Endothelial cell of umbilical vein (primary cell): ENCODE data around the gene PSORS1C1. TPM values are rescaled to one million over a fixed set of nuclear protein-coding genes. Genes with fewer than 3 reads are reported as not detected.

Source experiments
- BruUV-seq: library from RNA; stranded (reverse); fragments of 400-500 nt; replicated peaks from 2 replicates; lab custom pipeline; 2021; lab: Mats Ljungman, UMichigan
- CTCF ChIA-PET: fragments of 300-600, 350-600 bp; sonication (Branson Sonifier 250); formaldehyde crosslinking; loops from one replicate; lab custom pipeline; 2021; ENCODE audit warnings: antibody characterized with exemption, inconsistent platforms; lab: Charles Lee
- POLR2A ChIA-PET: fragments of 300-600, 350-600 bp; sonication (Branson Sonifier 250); formaldehyde crosslinking; loops from one replicate; lab custom pipeline; 2021; ENCODE audit warnings: antibody characterized with exemption, inconsistent platforms; lab: Charles Lee
- DNase-seq: peaks from one replicate; pipeline ENCODE4 v3.0.0-alpha.2; 2011; ENCODE audit warnings: low read depth, low spot score
- FAIRE-seq: peaks from 2 replicates; lab custom pipeline; 2011; peaks lifted over from hg19 to GRCh38; lab: Jason Lieb, UNC
- H2AFZ ChIP-seq: 2 replicates; pipeline ENCODE4 v1.6.0; 2012; ENCODE audit warnings: low read depth, low read length, control low read depth, inconsistent platforms
- H3K27ac ChIP-seq: 2 replicates; pipeline ENCODE4 v1.5.1; 2011; ENCODE audit warnings: low read depth, mild to moderate bottlenecking, control low read depth, low read length, moderate library complexity; ENCODE audit not compliant: insufficient read depth
- H3K27me3 ChIP-seq, 2 experiments: 2 replicates each; pipeline versions ENCODE4 v1.6.0 to v1.6.1; 2011; ENCODE audit warnings: low read length in 2 of 2, mixed read lengths in 1 of 2; ENCODE audit not compliant: control insufficient read depth in 2 of 2, insufficient read depth in 2 of 2
- H3K36me3 ChIP-seq, 2 experiments: 2 replicates in 1 of 2; 3 replicates in 1 of 2; pipeline ENCODE4 v1.5.1; 2011; ENCODE audit warnings: low read length in 2 of 2, mild to moderate bottlenecking in 1 of 2, moderate library complexity in 1 of 2; ENCODE audit not compliant: control insufficient read depth in 2 of 2, insufficient read depth in 2 of 2; ENCODE audit errors: extremely low read depth in 1 of 2
- H3K4me1 ChIP-seq: 3 replicates; pipeline ENCODE4 v1.5.1; 2011; ENCODE audit warnings: mild to moderate bottlenecking, low read length; ENCODE audit not compliant: control insufficient read depth, insufficient read depth; ENCODE audit errors: extremely low read depth
- H3K4me2 ChIP-seq: 2 replicates; pipeline ENCODE4 v1.6.1; 2011; ENCODE audit warnings: low read length, control low read depth, mixed read lengths; ENCODE audit not compliant: insufficient read depth
- H3K4me3 ChIP-seq, 3 experiments: fragments of 200-600 bp in 1 of 3; sonication (generic), shearing (Covaris generic) in 1 of 3; replicated peaks in 1 of 3; 2 replicates each; pipeline ENCODE4 v1.5.1; 2011 to 2016; ENCODE audit warnings: control low read depth in 3 of 3, low read length in 3 of 3, mild to moderate bottlenecking in 2 of 3, inconsistent platforms in 1 of 3, low read depth in 1 of 3, moderate library complexity in 1 of 3; ENCODE audit not compliant: insufficient read depth in 1 of 3
- H3K79me2 ChIP-seq: 2 replicates; pipeline ENCODE4 v1.6.0; 2012; ENCODE audit warnings: low read length, inconsistent platforms; ENCODE audit not compliant: control insufficient read depth, insufficient read depth
- H3K9ac ChIP-seq: replicated peaks from 2 replicates; pipeline ENCODE3; 2011; ENCODE audit warnings: low read length, control low read depth; ENCODE audit not compliant: insufficient read depth; ENCODE audit errors: extremely low read depth
- H3K9me1 ChIP-seq: replicated peaks from 3 replicates; pipeline ENCODE4 v1.6.0; 2011; ENCODE audit warnings: mild to moderate bottlenecking, low read length; ENCODE audit not compliant: control insufficient read depth, insufficient read depth; ENCODE audit errors: extremely low read depth
- H3K9me3 ChIP-seq: replicated peaks from 2 replicates; pipeline ENCODE4 v1.5.1; 2012; ENCODE audit warnings: low read length, inconsistent platforms; ENCODE audit not compliant: control insufficient read depth, insufficient read depth
- H4K20me1 ChIP-seq: replicated peaks from 2 replicates; pipeline ENCODE3; 2011; ENCODE audit warnings: mild to moderate bottlenecking, low read length; ENCODE audit not compliant: control insufficient read depth, insufficient read depth; ENCODE audit errors: extremely low read depth
- EZH2 ChIP-seq: IDR thresholded peaks from 2 replicates; pipeline ENCODE4 v1.6.1; 2012; ENCODE audit warnings: borderline replicate concordance, low read depth, mild to moderate bottlenecking, moderate library complexity, low read length, inconsistent platforms; ENCODE audit not compliant: severe bottlenecking
- FOS ChIP-seq: IDR thresholded peaks from 2 replicates; pipeline ENCODE4 v1.6.1; 2011; ENCODE audit warnings: mild to moderate bottlenecking, low read length, moderate library complexity, borderline replicate concordance; ENCODE audit not compliant: insufficient read depth
- GATA2 ChIP-seq: IDR thresholded peaks from 2 replicates; pipeline ENCODE4 v1.7.0; 2011; ENCODE audit warnings: low read depth, mild to moderate bottlenecking, moderate library complexity, mixed read lengths, low read length; ENCODE audit not compliant: insufficient read length, insufficient read depth
- JUN ChIP-seq: IDR thresholded peaks from 2 replicates; pipeline ENCODE4 v1.6.1; 2011; ENCODE audit warnings: borderline replicate concordance, low read depth; ENCODE audit not compliant: insufficient read length, insufficient read depth
- MYC ChIP-seq: IDR thresholded peaks from one replicate; pipeline ENCODE4 v1.6.1; 2011; ENCODE audit warnings: mild to moderate bottlenecking, low read depth, low read length
- POLR2A ChIP-seq: IDR thresholded peaks from 2 replicates; pipeline ENCODE4 v1.6.1; 2012; ENCODE audit warnings: low read depth, mild to moderate bottlenecking, control low read depth, low read length
- POLR2AphosphoS5 ChIP-seq: IDR thresholded peaks from 2 replicates; pipeline ENCODE4 v1.6.1; 2012; ENCODE audit warnings: low read depth, mild to moderate bottlenecking, control low read depth, low read length, moderate library complexity; ENCODE audit not compliant: insufficient read depth
- dilution Hi-C: fragments of 300-500 bp; cut with MboI; formaldehyde crosslinking; loops from one replicate; pipeline ENCODE4 v1.15.0; 2019; ENCODE audit warnings: low sequenced_read_pairs; ENCODE audit not compliant: extremely low pct_ligation_motif_present
- intact Hi-C: fragments of 100-400 bp; cut with micrococcal nuclease; formaldehyde crosslinking; loops from one replicate; pipeline ENCODE4 v1.10.0; 2022
- polyA plus RNA-seq, 4 experiments: library from polyadenylated mRNA; depleted of rRNA in 3 of 4; stranded (reverse) in 3 of 4; unstranded in 1 of 4; fragments of >200 nt; gene quantifications; 2 replicates each; pipeline versions ENCODE4 v1.2.1 to v1.2.3, GENCODE V29; 2011 to 2012; ENCODE audit warnings: missing spikeins in 1 of 4
- total RNA-seq: library from RNA; stranded (reverse); gene quantifications from 2 replicates; pipeline ENCODE4 v1.2.3, GENCODE V29; 2021
- TF ChIP-seq, protein P1 (sequence below): IDR thresholded peaks from 2 replicates; pipeline ENCODE4 v1.6.1; 2011; ENCODE audit not compliant: insufficient read depth, insufficient read length
- TF ChIP-seq, protein P2 (sequence below), 2 donors: IDR thresholded peaks; 1 replicate in 1 of 2; 2 replicates in 1 of 2; pipeline ENCODE4 v1.5.1; 2011; ENCODE audit warnings: low read length in 2 of 2, mild to moderate bottlenecking in 2 of 2, moderate library complexity in 2 of 2, control low read depth in 1 of 2, inconsistent platforms in 1 of 2, low read depth in 1 of 2; ENCODE audit not compliant: insufficient read depth in 1 of 2; ENCODE audit errors: extremely low read depth in 1 of 2

The PSORS1C1 gene
- total and polyA plus RNA-seq, 2 donors (not counting 3 experiments of a cell fraction or from before 2014, with no cell fraction given) = 1.1 to 13.2 TPM

DNA sequence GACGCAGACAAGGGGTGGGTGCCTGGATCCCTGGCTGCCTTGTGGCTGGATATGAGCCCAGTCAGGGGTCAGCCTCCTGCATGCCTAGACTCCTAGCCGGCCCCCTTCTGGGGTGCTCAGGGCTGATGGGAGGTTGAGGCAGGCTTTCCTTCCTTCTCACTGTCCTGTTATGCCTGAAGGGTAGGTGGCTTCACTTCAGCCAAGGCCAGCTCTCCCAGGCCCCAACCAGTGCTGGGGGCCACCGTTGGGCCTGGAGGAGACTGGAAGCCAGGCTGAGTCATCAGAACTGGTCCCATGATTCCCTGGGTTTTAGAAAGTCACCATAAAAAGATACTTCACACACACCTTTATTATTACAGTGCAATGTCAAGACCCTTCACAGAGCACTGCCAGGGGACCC, 58.8 kb downstream of the PSORS1C1 start:
- no TSS peak for BruUV-seq
- dilution Hi-C loops = no loop called here
- intact Hi-C loops = no loop called here

DNA sequence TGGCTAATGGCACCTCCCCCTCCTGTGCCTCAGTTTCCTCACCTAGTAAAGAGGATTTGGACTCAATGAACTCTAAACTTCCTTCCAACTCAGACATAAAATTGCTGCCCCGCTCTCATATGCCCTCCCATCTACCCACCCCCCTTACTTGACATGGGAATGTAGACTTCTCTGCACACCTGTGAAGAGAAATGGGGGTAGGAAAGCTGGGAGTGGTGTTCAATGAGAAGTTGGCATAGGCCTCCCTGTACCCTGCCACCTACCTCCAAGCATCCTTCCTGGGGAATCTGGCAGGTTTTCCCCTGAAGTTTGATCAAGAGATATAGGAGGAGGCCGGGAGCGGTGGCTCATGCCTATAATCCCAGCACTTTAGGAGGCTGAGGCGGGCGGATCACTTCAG, 59.8 kb downstream of the PSORS1C1 start:
- Histone ChIP-seq H2AFZ (no peak overlapping the region), H3K9me1 (no peaks in the 10 kb centered on the region), H3K79me2 (no peaks in the 10 kb centered on the region), H3K9ac (no peak overlapping the region), H3K4me1 (peaks cover 6% of the 10 kb centered on the region), H4K20me1 (no peaks in the 10 kb centered on the region), H3K36me3 (no peaks in the 10 kb centered on the region), H3K27ac (no peak overlapping the region), H3K9me3 (no peaks in the 10 kb centered on the region), H3K4me2 (no peak overlapping the region), H3K4me3 (no peak overlapping the region), H3K27me3 (no peaks in the 10 kb centered on the region)
- ChIA-PET POLR2A (no interaction called here), CTCF (no interaction called here)
- dilution Hi-C loops (no loop called here), intact Hi-C loops (no loop called here)
- DNase-seq (no peak), FAIRE-seq (no peak)
- no peak for TF ChIP-seq EZH2
- TF ChIP-seq, protein P1, sequence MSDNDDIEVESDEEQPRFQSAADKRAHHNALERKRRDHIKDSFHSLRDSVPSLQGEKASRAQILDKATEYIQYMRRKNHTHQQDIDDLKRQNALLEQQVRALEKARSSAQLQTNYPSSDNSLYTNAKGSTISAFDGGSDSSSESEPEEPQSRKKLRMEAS = no peak
- no peak for TF ChIP-seq POLR2A
- no peak for TF ChIP-seq GATA2
- no peak for TF ChIP-seq MYC
- no peak for TF ChIP-seq JUN
- no peak for TF ChIP-seq FOS
- TF ChIP-seq, protein P2, sequence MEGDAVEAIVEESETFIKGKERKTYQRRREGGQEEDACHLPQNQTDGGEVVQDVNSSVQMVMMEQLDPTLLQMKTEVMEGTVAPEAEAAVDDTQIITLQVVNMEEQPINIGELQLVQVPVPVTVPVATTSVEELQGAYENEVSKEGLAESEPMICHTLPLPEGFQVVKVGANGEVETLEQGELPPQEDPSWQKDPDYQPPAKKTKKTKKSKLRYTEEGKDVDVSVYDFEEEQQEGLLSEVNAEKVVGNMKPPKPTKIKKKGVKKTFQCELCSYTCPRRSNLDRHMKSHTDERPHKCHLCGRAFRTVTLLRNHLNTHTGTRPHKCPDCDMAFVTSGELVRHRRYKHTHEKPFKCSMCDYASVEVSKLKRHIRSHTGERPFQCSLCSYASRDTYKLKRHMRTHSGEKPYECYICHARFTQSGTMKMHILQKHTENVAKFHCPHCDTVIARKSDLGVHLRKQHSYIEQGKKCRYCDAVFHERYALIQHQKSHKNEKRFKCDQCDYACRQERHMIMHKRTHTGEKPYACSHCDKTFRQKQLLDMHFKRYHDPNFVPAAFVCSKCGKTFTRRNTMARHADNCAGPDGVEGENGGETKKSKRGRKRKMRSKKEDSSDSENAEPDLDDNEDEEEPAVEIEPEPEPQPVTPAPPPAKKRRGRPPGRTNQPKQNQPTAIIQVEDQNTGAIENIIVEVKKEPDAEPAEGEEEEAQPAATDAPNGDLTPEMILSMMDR (IDR thresholded peaks at IDR 0.05; ENCODE audit: extremely low read depth in 1 of 2, insufficient read depth in 1 of 2, low read depth in 1 of 2, low read length in 2 of 2) = no peak
- TF ChIP-seq POLR2AphosphoS5 = no peak
- no TSS peak for BruUV-seq

More for the DNA sequence above, 58.8 kb downstream of the PSORS1C1 start:
- Histone ChIP-seq H2AFZ (no peak overlapping the region), H3K4me3 (no peak overlapping the region), H3K36me3 (no peaks in the 10 kb centered on the region), H3K9ac (no peak overlapping the region), H3K9me1 (no peaks in the 10 kb centered on the region), H3K4me2 (no peak overlapping the region), H3K79me2 (no peaks in the 10 kb centered on the region), H3K27me3 (no peaks in the 10 kb centered on the region), H3K4me1 (no peaks in the 10 kb centered on the region), H4K20me1 (no peaks in the 10 kb centered on the region), H3K9me3 (no peaks in the 10 kb centered on the region), H3K27ac (no peak overlapping the region)
- FAIRE-seq (no peak), DNase-seq (no peak)
- ChIA-PET POLR2A (no interaction called here), CTCF (no interaction called here)
- TF ChIP-seq GATA2 = no peak
- TF ChIP-seq FOS = no peak
- TF ChIP-seq, protein P1 = no peak
- TF ChIP-seq JUN = no peak
- TF ChIP-seq POLR2AphosphoS5 = no peak
